HG03135 (cell line): ENCODE results near the gene ZFP36L1.

Experiments used
- ATAC-seq: cut with Tn5 transposase; IDR thresholded peaks from one replicate; pipeline ENCODE4 v1.9.1; 2021; ENCODE audit warnings: mild to moderate bottlenecking, moderate library complexity; ENCODE audit not compliant: unreplicated experiment

ZFP36L1 gene, protein sequence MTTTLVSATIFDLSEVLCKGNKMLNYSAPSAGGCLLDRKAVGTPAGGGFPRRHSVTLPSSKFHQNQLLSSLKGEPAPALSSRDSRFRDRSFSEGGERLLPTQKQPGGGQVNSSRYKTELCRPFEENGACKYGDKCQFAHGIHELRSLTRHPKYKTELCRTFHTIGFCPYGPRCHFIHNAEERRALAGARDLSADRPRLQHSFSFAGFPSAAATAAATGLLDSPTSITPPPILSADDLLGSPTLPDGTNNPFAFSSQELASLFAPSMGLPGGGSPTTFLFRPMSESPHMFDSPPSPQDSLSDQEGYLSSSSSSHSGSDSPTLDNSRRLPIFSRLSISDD

DNA sequence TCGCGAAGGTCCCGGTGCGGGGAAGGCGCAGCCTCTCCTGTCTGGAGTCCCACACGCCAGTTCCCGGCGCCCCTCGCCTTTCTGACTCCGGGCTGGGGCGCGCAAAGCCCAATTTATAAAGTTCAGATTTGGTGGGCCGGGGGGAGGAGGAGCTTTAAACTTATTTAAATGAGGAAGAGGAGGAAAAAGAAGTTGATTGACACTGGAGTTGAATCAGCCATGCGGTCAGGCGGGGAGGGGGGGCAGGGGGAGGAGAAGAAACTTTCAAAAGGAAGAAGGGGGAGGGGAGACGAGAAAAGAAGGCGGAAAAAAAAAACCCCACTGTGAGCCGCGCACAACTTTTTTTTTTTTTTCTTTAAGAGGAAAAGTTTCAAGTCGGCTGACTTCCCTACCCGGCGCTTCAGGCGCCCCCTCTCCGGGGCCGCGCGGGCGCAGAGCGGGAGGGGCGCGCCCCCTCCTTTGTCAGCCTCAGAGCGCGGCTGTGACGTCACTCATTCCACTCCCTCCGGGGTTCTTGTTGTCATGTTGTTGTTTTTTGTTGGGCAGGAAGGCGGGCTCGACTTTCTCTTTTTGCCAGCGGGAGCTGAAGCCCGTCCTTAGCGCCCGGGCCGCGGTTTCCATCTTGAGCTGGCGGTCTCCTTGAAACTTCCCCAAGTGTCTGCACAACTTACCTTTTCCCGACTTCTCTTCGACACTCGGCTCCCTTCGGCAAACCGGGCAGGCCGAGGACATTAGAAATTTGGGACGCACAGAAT lies at the start of gene ZFP36L1:
Gene ZFP36L1 (minus strand): TSS at position 89 of the 755 bp plus-strand sequence. CDS start 129 bp downstream, outside the sequence.
- ATAC-seq, result peak; percentile 35

DNA sequence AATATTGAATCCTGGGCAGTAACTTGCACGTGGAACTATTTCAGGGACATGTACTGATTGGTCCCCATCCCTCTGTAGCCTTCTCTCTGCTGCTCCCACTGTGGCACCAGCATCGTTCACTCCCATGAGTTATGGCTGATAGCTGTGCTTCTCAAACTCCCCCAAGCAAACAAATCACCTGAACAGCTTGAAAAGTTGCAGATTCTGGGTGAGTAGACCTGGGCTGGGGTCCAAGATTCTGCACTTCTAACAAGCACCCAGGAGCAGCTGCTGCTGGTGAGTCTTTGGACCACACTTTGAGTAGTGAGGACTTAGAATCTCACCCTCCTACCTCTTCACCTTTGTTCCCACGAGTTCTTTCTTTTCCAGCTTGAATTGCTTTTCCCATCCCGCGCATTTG lies 49.4 kb upstream of the ZFP36L1 start:
- ATAC-seq, result no peak

- no peak for ATAC-seq
Measured at GRCh38 chr14:68841016-68841809, 48.3 kb upstream of the ZFP36L1 start.

DNA sequence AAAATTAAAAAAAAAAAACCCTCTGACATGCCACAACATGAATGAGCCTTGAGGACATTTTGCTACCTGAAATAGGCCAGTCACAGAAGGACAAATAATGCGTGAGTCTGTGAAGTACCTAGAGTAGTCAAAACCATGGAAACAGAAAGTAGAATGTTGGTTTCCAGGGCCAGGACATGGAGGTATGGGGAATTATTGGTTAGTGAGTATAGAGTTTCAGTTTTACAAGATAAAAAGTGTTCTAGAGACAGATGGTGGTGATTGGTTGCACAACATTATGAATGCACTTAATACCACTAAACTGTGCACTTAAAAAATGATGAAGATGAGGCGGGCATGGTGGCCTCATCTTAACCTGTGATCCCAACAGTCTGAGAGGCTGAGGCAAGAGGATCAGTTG lies 47.6 kb upstream of the ZFP36L1 start:
- ATAC-seq, result no peak

GRCh38 chr14:68836082-68836481 lies 43.2 kb upstream of the ZFP36L1 start:
- ATAC-seq, result no peak

- no peak for ATAC-seq
Measured at GRCh38 chr14:68834816-68835215, 41.9 kb upstream of the ZFP36L1 start.

DNA sequence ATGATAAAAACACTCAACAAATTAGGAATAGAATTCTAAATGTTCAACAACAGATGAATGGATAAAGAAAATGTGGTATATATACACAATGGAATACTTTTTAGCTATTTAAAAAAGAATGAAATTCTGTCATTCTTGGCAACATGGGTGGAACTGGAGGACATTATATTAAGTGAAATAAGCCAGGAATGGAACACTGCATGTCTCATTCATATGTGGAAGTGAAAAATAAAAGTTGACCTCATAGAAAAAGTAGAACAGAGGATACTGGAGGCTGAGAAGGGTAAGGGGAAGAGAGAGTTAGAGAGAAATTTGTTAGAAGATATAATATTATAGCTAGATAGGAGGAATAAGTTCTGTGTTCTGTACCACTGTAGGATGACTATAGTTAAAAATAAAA lies 35.8 kb upstream of the ZFP36L1 start:
- ATAC-seq, result no peak

DNA sequence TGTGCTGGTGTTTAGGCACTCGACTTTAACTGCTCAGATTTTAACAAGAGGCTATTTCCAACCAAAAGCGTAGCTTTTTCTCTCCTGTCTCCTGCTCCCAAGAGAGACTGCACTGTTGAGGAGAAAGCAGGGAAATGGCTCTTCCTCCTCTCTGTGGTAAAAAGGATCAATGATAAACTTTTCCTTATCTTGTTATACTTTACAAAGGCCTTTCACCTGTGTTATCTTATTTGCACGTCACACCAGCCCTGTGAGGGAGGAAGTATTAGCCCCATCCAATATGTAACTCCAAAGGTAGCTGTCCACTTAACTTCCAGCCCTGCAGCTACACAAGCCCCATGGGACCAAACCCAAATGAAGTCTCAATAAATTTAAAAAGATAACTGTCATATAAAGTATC lies 32.9 kb upstream of the ZFP36L1 start:
- no peak for ATAC-seq

- no peak for ATAC-seq
Measured at GRCh38 chr14:68824517-68825347, 31.9 kb upstream of the ZFP36L1 start.

DNA sequence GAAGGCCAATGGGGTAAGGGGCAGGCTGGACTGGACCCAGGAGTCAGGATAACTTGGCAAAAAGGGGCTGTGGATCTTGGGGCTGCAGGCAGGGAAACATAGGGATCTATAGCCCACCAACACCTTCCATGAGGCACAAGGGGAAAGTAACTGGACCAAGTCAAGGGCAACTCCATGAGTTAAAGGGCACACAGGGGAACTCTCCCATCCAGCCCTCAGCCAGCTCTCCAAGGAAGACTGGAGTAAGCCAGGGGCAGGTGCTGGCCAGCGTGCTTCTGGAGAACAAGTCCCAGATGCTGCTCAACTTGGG lies 31.3 kb upstream of the ZFP36L1 start:
- ATAC-seq, result no peak

GRCh38 chr14:68823434-68824206 lies 30.8 kb upstream of the ZFP36L1 start:
- ATAC-seq, result no peak

DNA sequence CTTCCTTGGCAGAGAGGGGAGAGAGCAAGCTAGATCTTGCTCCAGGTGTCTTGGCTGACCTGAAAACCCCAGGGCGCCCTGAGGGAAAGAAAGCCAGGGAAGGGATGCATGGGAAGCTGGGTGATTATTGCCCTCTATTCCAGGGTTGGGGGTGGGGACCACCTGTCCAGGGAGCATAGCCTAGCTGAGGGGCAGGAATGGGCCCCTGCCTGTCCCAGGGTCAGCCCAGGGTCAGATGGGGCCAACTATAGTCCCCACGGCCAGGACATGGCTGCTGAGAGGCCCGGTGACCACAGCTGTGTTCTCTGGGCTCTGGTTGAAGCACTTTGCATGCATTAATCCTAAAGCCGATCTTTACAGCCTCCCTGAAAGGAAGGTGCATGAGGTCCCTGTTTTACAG lies 30.1 kb upstream of the ZFP36L1 start:
- no peak for ATAC-seq

- peak; percentile 62 for ATAC-seq
Measured at GRCh38 chr14:68822132-68822651, 29.3 kb upstream of the ZFP36L1 start.

- ATAC-seq, result no peak
Measured at GRCh38 chr14:68820999-68821683, 28.3 kb upstream of the ZFP36L1 start.

DNA sequence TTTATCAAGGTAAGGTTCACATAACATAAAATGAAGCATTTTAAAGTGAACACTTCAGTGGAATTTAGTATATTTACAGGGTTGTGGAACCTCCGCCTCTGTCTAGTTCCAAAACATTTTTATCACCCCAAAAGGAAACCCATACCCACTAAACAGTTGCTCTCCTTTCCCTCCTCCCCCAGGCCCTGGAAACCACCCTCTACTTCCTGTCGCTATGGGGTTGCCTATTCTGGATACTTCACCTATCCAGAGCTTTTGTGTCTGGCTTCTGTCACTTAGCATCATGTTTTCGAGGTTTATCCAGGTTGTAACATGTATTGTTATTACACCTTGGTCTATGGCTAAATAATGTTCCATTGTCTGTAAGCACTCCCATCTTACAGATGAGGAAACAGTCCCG lies 27.7 kb upstream of the ZFP36L1 start:
- no peak for ATAC-seq

- ATAC-seq, result no peak
Measured at GRCh38 chr14:68820119-68820518, 27.3 kb upstream of the ZFP36L1 start.

DNA sequence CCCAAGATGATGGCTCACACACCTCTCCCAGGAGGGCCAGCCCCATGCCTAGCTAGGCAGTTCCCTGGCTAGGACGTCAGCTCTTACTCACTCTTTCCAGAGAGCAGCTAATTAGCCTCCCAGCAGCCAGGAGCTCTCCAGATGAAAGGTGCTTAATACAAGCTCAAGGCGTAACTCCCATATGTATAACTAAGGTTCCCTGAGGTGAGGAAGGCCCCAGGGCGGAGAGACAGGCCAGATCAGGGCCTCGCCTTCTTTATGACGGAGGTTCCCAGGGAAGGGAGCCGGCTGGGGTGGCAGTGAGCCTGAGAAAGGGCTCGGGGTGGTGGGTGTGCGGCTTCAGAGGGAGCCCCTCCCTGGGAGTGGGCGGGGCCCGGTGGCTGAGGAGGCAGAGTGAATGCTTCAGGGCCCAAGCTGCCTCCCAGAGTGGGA lies 26.4 kb upstream of the ZFP36L1 start:
- ATAC-seq, result no peak

- no peak for ATAC-seq
Measured at GRCh38 chr14:68817506-68818212, 24.8 kb upstream of the ZFP36L1 start.
